GM12891 (cell line): ENCODE measurements around the gene LGALS4.
A peak's percentile ranks its signal among the peaks of the same experiment; 100 is the strongest.

Source experiments
- PAX5 ChIP-seq: IDR thresholded peaks from 2 replicates; pipeline ENCODE4 v1.6.1; 2011; ENCODE audit warnings: low read length, moderate library complexity, mild to moderate bottlenecking; ENCODE audit not compliant: insufficient read depth, severe bottlenecking
- POLR2A ChIP-seq: IDR thresholded peaks from 2 replicates; pipeline ENCODE4 v1.6.1; 2011; ENCODE audit warnings: low read depth, low read length, control low read depth
- POLR2AphosphoS5 ChIP-seq: IDR thresholded peaks from 2 replicates; pipeline ENCODE4 v1.6.1; 2011; ENCODE audit warnings: low read depth, low read length, control low read depth
- POU2F2 ChIP-seq: IDR thresholded peaks from 2 replicates; pipeline ENCODE4 v1.6.1; 2011; ENCODE audit warnings: low read depth, mild to moderate bottlenecking, control low read depth, low read length, moderate library complexity
- TAF1 ChIP-seq: IDR thresholded peaks from 2 replicates; pipeline ENCODE4 v1.6.1; 2011; ENCODE audit warnings: low read depth, low read length, control low read depth

GRCh38 chr19:38850436-38850975, 37.8 kb upstream of the LGALS4 start:
- TF ChIP-seq POLR2A (peak; percentile 85), POLR2AphosphoS5 (peak; percentile 77), PAX5 (no peak), TAF1 (peak; percentile 73; the same call in 1 of the 2 replicates), POU2F2 (no peak; the same call in 1 of the 2 replicates)
